DMS53 treated with DMSO at 0.1 percent for 48 hours (cell line): Measurements from ENCODE around the gene HIGD2A.
"Not testable (repeated sequence)": the region's sequence is repeated elsewhere in the genome, so short reads cannot be mapped to it uniquely, and the experiment has no call there.

Experiments used
- DNase-seq: peaks from one replicate; lab custom pipeline; 2025; ENCODE audit not compliant: unreplicated experiment; lab: John Stamatoyannopoulos, UW

The HIGD2A gene

DNA sequence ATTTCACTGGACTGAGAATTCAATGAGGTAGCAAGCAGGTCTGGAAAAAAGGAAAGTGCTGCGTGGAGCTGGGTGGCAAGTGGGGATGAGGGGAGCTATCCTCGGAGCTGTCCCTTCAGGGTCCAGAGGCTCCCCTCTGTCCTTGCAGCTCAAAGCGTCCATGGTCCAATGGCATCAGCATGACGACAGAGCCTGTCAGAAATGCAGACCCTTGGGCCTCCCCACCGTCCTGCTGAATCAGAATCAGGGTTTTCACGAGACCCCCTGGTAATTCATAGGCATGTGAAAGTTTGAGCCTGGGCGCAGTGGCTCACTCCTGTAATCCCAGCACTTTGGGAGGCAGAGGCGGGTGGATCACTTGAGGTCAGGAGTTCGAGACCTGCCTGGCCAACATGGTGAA, 5.5 kb downstream of the HIGD2A start:
- no peak for DNase-seq

DNA sequence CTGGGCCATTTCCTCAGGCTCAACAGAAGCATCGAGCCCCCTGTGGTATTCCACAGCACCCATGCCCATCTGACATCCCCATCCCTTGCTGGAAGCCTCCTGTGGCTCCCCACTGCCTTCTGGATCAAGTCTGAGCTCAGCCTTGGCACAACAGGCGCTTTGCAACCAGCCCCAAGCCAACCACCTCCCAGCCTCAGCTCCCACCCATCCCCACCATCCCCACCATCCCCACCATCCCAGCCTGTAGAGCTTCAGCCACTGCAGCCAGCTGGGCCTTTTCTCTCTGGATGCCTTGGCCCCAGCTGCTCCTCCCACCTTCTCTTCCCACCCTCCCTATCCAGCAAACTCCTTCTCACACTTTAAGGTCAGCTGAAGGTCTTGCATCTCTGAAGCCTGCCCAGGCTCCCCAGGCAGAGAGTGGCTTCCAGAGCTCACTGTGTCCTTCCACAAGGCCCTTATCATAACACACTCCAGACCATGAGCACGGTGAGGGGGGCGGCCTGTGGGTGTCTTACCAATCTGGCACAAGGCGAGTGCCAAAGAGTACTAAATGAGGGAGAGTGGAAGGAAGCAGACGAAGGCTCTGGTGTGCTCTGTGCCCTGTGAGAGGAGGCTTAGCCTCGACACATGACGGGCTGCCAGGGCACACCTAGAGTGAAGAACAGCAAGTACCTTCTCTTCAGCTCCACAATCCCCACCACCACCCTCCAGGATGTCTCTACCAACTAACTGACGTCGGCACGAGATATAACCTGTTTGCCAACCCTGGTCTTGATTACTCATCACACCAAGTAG, 6.5 kb downstream of the HIGD2A start:
- DNase-seq, result no peak

DNA sequence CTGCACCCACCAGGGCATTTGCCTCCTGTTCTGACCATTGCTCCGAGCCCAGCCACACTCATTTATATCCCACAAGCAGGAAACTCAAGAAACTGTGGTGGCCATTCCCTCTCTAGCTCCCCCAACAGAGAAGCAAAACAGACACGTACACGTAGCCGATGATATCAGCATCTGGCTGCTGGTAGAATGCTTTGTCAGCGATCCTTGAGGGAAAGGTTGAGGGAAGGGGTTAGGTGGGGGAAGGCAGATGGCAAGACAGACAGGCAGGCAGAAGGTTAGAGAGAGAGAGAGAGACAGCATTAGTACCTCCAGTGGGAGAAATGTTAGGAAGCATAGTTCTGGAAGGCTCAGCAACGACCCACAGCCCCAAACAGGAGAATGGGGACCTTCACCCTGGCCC, 7.8 kb downstream of the HIGD2A start:
- DNase-seq, result no peak

DNA sequence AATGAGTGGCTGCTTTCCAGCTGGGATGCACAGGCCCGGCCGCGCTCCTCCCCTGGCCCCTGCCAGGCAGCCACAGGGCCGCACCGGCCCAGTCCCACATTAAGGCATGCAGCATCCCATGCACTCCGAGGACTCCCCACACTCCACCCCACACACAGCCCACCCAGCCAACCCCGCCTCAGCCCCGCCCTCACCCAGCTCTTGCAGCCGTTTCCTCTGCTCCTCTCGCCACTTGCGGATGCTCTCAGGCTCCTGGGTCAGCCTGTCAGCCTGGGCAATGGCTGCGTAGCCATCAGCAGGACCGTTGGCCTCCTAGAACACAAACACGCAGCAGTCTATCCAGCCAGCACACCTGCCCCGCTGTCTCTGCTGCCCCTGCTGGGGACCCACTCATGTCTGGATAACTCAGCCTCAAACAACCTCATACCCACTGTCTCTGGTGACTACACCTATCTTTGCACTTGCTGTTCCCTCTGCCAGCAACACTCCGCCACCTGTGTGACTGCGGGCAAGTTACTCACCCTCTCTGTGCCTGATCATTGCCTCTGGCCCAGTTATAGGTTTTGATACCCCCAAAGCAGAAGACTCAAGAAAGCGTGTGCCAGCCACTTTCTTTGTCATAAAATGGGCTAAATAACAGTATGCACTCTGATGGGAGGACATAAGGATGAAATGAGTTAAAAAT, 9.3 kb downstream of the HIGD2A start:
- no peak for DNase-seq

DNA sequence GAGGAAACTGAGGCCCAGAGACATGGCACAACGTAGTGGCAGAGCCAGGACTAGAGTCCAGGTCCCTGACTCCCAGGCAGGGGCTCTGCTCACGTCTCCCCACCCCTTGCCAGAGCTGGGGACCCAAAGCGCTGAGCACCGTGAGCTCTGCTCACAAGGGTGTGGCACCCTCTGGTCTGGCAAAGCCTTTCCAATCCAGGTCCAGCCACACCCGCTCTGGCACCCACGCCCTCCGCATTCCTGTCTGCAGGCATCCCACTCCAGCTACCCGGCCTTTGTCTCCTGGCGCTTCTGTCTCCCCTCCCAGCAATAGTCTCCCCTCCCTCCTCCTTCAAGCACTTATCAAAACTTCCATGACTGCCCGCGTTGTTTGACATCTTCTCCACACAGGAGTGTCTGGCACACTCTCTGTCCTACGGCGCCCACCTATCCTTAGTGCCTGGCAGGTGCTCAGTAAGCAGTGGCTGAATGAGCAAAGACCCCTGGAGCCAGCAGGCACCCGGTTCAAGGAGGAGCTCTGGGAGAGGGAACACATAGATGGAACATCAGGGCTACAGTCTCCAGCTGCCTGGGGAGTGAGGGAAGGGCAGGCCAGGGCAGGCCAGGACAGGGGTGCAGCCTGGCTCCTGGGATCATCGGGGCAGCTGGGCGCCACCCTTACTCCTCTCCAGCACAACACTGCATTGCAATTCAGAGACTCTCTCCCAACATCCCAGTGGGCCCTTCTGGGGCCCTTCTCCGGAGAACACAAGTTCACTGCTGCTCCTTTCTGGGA, 12.0 kb downstream of the HIGD2A start:
- DNase-seq, result no peak

DNA sequence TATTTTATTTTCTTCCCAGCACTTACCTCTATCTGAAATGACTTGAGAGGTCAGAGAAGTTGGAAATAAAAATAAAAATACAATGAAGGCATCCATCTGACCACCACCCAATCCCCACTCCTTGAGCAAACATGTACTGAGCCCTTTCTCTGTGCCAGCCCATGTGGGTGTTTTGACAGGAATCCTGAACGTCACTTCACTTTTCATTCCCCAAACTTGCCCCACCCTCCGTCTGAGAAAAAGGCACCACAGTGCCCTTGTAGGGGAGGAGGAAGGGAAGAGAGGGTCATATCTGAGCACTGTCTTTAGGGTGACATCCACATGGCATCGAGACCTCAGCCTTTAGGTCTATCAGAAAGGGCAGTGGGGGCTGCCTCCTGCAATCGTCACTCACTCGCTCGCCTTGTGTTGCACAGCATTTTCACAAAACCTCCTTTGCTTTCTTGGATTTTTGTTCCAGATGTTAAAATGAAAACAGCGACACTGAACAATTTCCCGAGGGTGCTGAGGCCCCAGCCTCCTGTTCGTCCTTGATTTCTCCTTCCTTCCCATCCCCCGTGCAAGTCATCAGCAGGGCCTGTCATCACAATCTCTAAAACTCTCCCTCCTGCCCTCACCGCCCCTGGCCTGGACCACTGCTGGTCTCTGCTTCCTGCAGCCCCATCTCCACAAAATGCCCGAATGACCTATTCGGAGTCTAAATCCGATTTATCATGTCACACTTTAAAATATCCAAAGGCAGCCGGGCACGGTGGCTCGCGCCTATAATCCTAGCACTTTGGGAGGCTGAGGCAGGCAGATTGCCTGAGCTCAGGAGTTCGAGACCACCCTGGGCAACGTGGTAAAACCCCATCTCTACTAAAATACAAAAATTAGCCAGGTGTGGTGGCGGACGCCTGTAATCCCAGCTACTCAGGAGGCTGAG, 13.0 kb downstream of the HIGD2A start:
- DNase-seq, result no peak

DNA sequence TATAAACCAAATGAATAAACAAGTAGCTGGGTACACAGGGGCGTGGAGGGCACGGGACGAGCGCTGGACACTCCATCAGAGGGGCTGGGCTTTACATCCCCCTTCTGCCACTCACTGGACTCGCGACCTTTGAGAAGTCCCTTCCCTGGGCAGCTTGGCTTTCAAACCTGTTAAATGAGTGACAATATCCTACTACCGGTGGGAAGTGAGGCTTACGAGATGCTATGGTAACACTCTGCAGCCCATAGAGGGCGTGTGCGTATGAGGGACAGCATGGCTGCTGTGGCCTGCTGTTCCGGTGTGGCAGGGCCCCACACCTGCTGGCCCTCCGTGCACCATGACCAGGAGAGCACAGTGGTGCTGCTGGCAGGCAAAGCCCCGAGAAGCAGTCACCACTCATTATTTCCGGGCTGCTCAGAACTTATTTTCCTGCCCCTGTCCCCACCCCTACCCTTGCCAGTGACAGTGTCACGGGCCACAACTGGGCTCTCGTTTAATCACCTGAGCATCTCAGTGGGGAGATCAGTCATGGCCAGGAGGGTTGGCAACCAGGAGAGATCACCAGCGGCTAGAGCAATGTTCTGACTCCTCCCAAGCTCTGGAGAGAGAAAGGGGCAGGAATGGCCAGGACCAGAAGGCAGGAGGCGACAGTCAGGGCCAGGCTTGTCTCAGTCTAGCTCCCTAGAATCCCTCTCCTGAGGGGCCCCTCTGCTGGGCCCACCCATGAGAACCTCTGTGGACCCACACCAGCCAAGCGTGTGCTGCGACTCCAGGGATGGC, 17.3 kb downstream of the HIGD2A start:
- no peak for DNase-seq

DNA sequence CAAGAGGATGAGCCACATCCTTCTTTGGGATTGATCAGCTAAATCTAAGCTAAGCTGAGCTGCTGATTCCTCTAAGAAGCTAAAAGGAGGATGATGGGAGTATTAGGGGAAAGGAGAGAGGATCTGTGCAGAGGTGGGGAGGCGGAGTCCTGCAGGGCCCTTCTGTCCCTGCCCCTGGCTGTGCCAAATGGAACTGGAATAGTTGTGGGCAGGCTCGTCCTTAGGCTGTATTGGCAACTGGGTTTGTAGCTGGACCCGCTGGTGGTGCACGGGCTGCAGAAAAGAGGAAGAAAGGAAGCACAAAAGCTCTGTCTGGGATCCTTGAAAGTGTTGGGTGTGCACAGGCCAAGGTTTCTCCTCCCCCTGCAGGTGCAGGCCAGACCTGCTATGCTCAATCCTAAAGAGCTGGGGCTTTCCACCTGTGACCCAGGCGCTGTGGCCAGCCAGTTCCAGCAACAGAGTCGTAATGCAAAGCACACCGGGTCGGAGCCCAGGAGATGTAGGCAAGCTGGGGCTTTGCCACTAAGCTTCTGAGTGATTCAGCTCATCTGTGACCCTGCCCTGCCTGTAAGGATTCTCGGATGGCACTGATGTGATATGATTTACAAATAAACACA, 18.0 kb downstream of the HIGD2A start:
- DNase-seq, result no peak

DNA sequence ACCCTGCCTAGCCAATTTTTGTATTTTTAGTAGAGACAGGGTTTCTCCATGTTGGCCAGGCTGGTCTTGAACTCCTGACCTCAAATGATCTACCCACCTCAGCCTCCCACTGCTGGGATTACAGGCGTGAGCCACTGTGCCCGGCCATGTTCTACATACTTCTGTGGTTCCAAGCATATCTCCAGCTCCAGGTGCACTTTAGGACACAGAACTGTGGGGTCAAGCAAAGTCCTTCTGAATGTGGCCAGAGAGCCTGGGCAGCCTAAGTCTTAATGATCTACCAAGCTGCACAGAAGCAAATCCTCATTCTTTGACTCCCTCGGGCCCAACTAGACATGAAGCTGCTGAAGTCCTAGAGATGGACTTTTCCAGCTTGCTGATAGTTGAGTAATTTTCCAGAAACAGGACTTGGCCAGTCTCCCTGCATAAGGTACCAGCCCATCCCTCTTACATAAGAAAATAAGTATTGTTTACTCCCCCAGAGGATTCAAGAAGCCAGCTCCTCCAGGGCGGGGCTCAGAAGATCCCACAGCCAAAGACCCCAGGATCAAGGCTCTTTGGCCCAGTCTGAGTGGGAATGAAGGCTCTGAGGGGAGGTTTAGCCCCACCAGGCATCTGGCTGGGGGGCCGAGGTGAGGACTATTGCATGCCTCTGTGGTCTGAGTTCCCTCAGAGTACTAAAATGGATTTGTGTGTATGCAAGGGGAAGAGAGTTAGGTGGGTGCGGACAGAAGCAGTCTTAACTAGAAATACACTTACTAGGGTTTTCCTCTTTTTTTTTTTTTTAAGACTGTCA, 19.1 kb downstream of the HIGD2A start:
- no peak for DNase-seq

DNA sequence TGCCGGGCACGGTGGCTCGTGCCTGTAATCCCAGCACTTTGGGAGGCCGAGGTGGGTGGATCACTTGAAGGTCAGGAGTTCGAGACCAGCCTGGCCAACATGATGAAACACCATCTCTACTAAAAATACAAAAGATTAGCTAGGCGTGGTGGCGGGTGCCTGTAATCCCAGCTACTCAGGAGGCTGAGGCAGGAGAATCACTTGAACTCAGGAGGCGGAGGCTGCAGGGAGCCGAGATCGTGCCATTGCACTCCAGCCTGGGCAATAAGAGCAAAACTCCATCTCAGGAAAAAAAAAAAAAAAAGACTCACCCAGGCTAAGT, 19.7 kb downstream of the HIGD2A start:
- not testable (repeated sequence) for DNase-seq

DNA sequence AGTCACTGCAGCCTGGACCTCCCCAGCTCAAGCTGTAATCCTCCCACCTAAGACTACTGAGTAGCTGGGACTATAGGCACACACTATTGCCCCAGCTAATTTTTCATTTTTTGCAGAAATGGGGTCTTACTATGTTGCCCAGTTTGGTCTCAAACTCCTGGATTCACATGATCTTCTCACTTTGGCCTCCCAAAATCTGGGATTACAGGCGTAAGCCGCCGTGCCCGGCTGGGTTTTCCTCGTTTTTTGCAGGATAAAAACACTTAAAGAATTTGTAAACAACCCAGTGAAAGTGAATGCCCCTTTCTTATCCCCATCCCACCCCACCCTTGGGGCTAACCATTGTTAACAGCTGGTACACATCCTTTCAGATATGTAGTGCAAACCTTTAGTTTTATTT, 20.0 kb downstream of the HIGD2A start:
- no peak for DNase-seq

DNA sequence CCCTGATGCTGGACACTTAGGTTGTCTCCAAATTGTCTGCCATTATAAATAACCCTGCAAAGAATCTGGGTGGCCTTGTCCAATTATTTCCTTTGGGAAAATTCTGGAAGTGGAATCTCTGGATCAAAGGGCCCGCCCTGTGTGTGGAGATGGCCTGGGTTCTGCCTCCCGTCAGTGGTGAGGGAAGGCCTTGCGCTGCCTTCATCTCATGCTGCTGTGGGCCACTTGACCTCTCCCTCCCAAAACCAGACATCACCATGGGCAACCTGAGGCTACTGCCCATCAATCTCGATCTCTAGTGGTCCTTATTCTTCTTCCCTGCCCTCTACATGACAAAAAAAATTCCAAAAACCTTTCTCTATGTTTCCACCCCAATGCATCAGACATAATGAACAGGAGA, 21.2 kb downstream of the HIGD2A start:
- no peak for DNase-seq

DNA sequence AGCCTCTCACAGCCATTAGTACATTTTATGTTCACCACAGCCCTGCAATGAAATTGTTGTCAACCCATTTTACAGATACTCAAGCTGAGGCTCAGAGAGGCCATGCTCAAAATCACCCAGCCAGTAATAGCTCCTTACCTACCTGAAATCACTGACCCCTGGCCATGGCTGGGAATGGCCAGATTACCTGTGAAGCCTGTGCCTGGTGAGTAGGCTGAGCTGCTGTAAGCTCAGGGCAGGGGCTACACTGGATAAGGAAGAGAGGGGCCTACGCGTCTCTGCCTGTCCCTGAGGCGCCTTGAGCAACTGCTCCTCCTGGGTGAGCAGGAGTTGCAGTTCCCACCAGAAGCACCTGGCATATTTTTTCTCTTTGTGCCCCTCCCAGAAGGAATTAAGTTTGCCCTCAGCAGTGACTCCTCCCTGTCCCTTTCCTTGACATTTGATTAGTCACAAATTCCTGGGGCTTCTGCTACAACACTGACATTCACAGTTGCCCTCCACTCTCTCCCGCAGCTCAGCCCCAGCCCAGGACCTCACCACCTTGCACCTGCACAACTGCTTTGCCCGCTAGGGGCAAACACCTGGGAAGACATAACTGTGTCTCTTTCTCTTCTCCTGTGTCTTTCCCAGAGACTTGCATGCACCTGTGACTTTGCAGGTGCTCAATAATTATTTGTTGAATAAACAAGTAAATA, 22.1 kb downstream of the HIGD2A start:
- DNase-seq, result no peak

DNA sequence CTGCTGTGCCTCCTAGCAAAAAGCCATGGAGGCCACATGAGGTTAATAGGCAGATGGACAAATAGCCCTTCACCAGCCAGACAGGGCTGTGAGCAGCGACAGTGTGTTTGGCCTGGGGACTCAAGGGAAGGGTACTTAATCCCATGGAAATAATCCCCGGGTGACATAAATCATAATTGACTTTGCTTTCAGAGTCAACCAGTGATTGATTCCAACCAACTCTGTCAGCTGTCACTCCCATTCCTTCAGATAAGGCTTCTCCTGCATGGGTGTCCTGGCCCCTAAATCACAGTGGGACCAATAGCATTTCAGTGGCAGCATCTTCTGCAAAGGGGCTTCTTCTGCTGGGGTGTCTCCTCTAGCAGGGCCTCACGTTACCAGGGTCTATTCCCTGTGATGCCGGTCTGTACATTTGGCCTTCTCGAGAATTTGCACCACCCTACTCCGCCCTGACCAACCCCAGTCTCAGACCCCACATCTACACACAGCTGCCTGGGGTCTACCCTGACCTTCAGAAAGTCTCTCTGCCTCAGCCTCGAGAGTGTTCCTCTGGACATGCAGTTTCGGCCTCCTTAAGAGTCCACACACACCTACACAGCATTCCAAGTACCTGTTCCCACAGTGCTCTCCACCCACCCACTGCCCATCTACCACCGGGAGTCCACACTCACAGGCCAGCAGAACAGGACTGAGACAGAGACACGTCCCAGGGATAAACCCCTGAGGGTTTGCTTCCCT, 24.1 kb downstream of the HIGD2A start:
- no peak for DNase-seq

DNA sequence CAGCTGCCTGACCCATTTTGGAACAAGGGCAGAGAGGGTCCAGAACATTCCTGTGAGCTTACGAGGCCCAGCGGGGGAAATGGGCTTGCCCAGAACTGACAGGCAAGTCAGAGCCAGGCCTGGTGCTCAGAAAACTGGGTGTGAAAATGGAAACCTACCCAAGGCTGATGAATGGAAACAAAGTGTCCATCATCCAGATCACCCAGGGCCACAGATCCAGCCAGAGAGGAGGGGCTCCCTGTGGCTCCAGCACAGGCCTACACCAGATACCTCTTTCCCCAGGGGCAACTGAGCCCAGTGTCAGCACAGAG, 24.7 kb downstream of the HIGD2A start:
- DNase-seq, result no peak

DNA sequence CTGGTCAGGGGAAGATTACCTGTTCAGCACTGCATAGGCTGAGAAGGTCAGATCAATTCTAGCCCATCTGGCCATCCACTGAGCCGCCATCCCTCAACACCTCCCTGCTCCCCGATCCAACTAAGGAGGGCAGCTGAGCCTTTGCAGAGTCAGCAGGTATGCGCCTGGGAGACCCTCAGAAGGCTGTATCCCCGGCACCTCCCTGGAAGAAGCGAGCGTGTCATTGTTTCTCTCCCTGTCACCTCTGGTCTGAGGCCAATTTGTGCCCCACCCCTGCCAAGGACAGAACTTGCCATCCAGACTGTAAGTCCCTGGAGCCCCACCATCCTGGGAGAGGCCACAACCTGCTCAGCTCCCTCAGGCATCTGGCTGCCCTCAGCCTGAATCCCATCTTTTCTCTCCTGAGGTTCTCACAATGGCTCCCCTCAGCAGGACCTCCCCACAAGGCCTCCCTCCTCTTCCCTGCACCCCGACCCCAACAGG, 25.2 kb downstream of the HIGD2A start:
- DNase-seq, result no peak

DNA sequence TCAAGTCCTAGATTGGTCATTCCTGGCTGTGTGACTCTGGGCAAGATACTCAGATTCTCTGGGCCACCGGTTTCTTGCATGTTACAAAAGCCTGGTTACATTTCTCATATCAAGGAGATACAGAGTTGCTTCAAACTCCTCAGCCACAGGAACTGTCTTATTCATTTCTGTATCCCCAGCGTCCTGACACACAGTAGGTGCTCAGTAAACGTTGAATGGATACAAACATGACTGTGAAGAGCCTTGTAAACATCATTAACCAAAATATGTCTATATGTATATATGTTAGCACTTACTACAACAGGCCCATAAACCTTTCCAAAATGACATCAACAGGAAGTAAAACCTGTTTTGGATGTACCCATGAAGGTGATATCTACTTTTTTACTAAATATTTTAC, 26.2 kb downstream of the HIGD2A start:
- no peak for DNase-seq
